Medulla oblongata (tissue), 1 donor: ENCODE results near the gene IL1RAPL1.
"Not testable (repeated sequence)": the region's sequence is repeated elsewhere in the genome, so short reads cannot be mapped to it uniquely, and the experiment has no call there.

Source experiments
- DNase-seq: peaks from one replicate; pipeline ENCODE4 v3.0.0-alpha.2; 2015; ENCODE audit errors: extremely low spot score

The IL1RAPL1 gene

GRCh38 chrX:29257521-29257920 is 670.3 kb downstream of the IL1RAPL1 start:
- DNase-seq, result no peak

- DNase-seq, result no peak
These were observed 682.1 kb downstream of the IL1RAPL1 start for GRCh38 chrX:29269390-29269789.

GRCh38 chrX:29274517-29274916 is 687.3 kb downstream of the IL1RAPL1 start:
- DNase-seq, result no peak

GRCh38 chrX:29275928-29276327 is 688.7 kb downstream of the IL1RAPL1 start:
- no peak for DNase-seq

GRCh38 chrX:29281078-29281742 is 694.0 kb downstream of the IL1RAPL1 start:
- DNase-seq, result no peak

GRCh38 chrX:29285664-29286063 is 698.4 kb downstream of the IL1RAPL1 start:
- DNase-seq, result no peak

- DNase-seq, result no peak
These were observed 708.9 kb downstream of the IL1RAPL1 start for GRCh38 chrX:29295987-29296680.

GRCh38 chrX:29297171-29297800 is 710.0 kb downstream of the IL1RAPL1 start:
- DNase-seq, result no peak

- DNase-seq, result no peak
These were observed 712.4 kb downstream of the IL1RAPL1 start for GRCh38 chrX:29299684-29300083.

- no peak for DNase-seq
These were observed 721.5 kb downstream of the IL1RAPL1 start for GRCh38 chrX:29308726-29309125.

- DNase-seq, result no peak
These were observed 728.7 kb downstream of the IL1RAPL1 start for GRCh38 chrX:29315931-29316330.

GRCh38 chrX:29318012-29318411 is 730.8 kb downstream of the IL1RAPL1 start:
- no peak for DNase-seq

- not testable (repeated sequence) for DNase-seq
These were observed 745.2 kb downstream of the IL1RAPL1 start for GRCh38 chrX:29332429-29332828.

GRCh38 chrX:29333091-29333490 is 745.8 kb downstream of the IL1RAPL1 start:
- not testable (repeated sequence) for DNase-seq

- no peak for DNase-seq
These were observed 761.0 kb downstream of the IL1RAPL1 start for GRCh38 chrX:29348288-29348687.

GRCh38 chrX:29359276-29359675 is 772.0 kb downstream of the IL1RAPL1 start:
- no peak for DNase-seq

- not testable (repeated sequence) for DNase-seq
These were observed 787.5 kb downstream of the IL1RAPL1 start for GRCh38 chrX:29374765-29375164.

GRCh38 chrX:29376584-29376983 is 789.3 kb downstream of the IL1RAPL1 start:
- DNase-seq, result no peak

GRCh38 chrX:29382811-29383210 is 795.6 kb downstream of the IL1RAPL1 start:
- DNase-seq, result no peak

- DNase-seq, result no peak
These were observed 801.3 kb downstream of the IL1RAPL1 start for GRCh38 chrX:29388509-29388908.

- DNase-seq, result no peak
These were observed 810.3 kb downstream of the IL1RAPL1 start for GRCh38 chrX:29397506-29397905.

GRCh38 chrX:29407357-29407756 is 820.1 kb downstream of the IL1RAPL1 start:
- DNase-seq, result no peak
